Stomach (tissue), 9 donors: ENCODE measurements around the gene SMIM24. TPM values are rescaled to one million over a fixed set of nuclear protein-coding genes. Genes with fewer than 3 reads are reported as not detected.
"Not testable (repeated sequence)": the region's sequence is repeated elsewhere in the genome, so short reads cannot be mapped to it uniquely, and the experiment has no call there.

Experiments used
- DNase-seq, 2 donors: peaks; one replicate each; pipeline versions ENCODE4 v3.0.0 to v3.0.0-alpha.2; 2013 to 2019
- H3K27ac ChIP-seq, 5 donors: fragments of 200-600 bp in 4 of 5; sonication (generic) in 4 of 5; one replicate each; pipeline ENCODE4 v1.5.1; 2013 to 2019; ENCODE audit warnings: mild to moderate bottlenecking in 1 of 5, moderate library complexity in 1 of 5
- H3K27me3 ChIP-seq, 3 donors: fragments of 200-600 bp; sonication (generic); one replicate each; pipeline ENCODE4 v1.5.1; 2017 to 2019; ENCODE audit warnings: mixed run types in 1 of 3
- H3K36me3 ChIP-seq, 4 donors: fragments of 200-600 bp; sonication (generic); 1 replicate in 3 of 4; 2 replicates in 1 of 4; pipeline ENCODE4 v1.5.1; 2016 to 2019
- H3K4me1 ChIP-seq, 4 donors: fragments of 200-600 bp; sonication (generic); one replicate each; pipeline ENCODE4 v1.5.1; 2016 to 2019
- H3K4me3 ChIP-seq, 4 donors: fragments of 200-600 bp; sonication (generic) in 3 of 4; one replicate each; pipeline ENCODE4 v1.5.1; 2016 to 2019; ENCODE audit warnings: mild to moderate bottlenecking in 1 of 4
- H3K9me3 ChIP-seq, 4 donors: fragments of 200-600 bp; sonication (generic); one replicate each; pipeline ENCODE4 v1.5.1; 2016 to 2019
- EP300 ChIP-seq: sonication (generic); formaldehyde crosslinking; IDR thresholded peaks from one replicate; pipeline ENCODE4 v1.6.1; 2017; ENCODE audit warnings: antibody characterized with exemption
- POLR2A ChIP-seq, 4 donors: fragments of 450-650 bp; IDR thresholded peaks; one replicate each; pipeline ENCODE4 v1.6.1; 2016; ENCODE audit warnings: antibody characterized with exemption in 4 of 4, control low read depth in 2 of 4, mild to moderate bottlenecking in 1 of 4, moderate library complexity in 1 of 4
- POLR2AphosphoS5 ChIP-seq, 3 donors: sonication (generic); formaldehyde crosslinking; IDR thresholded peaks; one replicate each; pipeline ENCODE4 v1.6.1; 2016; ENCODE audit warnings: antibody characterized with exemption in 3 of 3
- WGBS, 5 donors: extraction: QIAGEN DNeasy Blood & Tissue Kit in 3 of 5; methylation state at CpG; one replicate each; pipeline versions ENCODE4 v1.1.5 to v1.1.7; 2013 to 2018; 5-methylcytosine and 5-hydroxymethylcytosine counted together
- intact Hi-C: fragments of 100-400 bp; cut with DNase I; formaldehyde crosslinking; loops from one replicate; pipeline ENCODE4 v1.15.1; 2023; ENCODE audit warnings: low total_unique reads
- polyA plus RNA-seq, 3 donors: library from polyadenylated mRNA; stranded (reverse); fragments of 200-250 nt; gene quantifications; one replicate each; pipeline ENCODE4 v1.2.3, GENCODE V29; 2013
- total RNA-seq, 5 donors: library from RNA; depleted of rRNA; stranded (reverse); fragments of >200 nt; gene quantifications; one replicate each; pipeline versions ENCODE4 v1.1.0 to v1.2.3, GENCODE V29; 2014 to 2016
- TF ChIP-seq, protein P1 (sequence below), 7 experiments: fragments of 450-650 bp in 4 of 7; fragments of 200-600 bp in 3 of 7; sonication (generic) in 3 of 7; IDR thresholded peaks; one replicate each; pipeline ENCODE4 v1.5.1; 2016 to 2019; ENCODE audit warnings: antibody characterized with exemption in 7 of 7, control low read depth in 2 of 7, mild to moderate bottlenecking in 1 of 7
- donor health status: healthy with polysubstance abuse.
- donor health status: Bipolar disorder and iron deficiency.
- donor health status: healthy.

SMIM24 gene
- total and polyA plus RNA-seq, 8 donors = 1.4 to 178 (median 68.7) TPM; not detected in 1

GRCh38 chr19:3433805-3434540, 46.4 kb downstream of the SMIM24 start:
- 85 to 91% (median 89%) methylated on average over 9 to 11 of the region's 11 CpGs for WGBS, 5 donors
- DNase-seq = no peak
- H3K27ac ChIP-seq = peak overlapping the region; percentile 84 to 92 (median 90)
- no peaks in the 10 kb centered on the region for H3K27me3 ChIP-seq
- H3K36me3 ChIP-seq = peaks cover 54 to 70% (median 66%) of the 10 kb centered on the region in 4 donors
- intact Hi-C loops = no loop called here
- TF ChIP-seq POLR2AphosphoS5 (IDR thresholded peaks at IDR 0.05) (no peak), EP300 (no peak), POLR2A (IDR thresholded peaks at IDR 0.05) (no peak)
- TF ChIP-seq, protein P1, sequence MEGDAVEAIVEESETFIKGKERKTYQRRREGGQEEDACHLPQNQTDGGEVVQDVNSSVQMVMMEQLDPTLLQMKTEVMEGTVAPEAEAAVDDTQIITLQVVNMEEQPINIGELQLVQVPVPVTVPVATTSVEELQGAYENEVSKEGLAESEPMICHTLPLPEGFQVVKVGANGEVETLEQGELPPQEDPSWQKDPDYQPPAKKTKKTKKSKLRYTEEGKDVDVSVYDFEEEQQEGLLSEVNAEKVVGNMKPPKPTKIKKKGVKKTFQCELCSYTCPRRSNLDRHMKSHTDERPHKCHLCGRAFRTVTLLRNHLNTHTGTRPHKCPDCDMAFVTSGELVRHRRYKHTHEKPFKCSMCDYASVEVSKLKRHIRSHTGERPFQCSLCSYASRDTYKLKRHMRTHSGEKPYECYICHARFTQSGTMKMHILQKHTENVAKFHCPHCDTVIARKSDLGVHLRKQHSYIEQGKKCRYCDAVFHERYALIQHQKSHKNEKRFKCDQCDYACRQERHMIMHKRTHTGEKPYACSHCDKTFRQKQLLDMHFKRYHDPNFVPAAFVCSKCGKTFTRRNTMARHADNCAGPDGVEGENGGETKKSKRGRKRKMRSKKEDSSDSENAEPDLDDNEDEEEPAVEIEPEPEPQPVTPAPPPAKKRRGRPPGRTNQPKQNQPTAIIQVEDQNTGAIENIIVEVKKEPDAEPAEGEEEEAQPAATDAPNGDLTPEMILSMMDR (IDR thresholded peaks at IDR 0.05) = no peak
- no peaks in the 10 kb centered on the region for H3K9me3 ChIP-seq
- H3K4me1 ChIP-seq = peaks cover 22 to 66% (median 54%) of the 10 kb centered on the region in 4 donors
- H3K4me3 ChIP-seq = peak overlapping the region in 2 of 4 donors; percentile 43 to 60

- Histone ChIP-seq H3K27ac (peak overlapping the region; percentile 35 to 92 (median 90)), H3K9me3 (no peaks in the 10 kb centered on the region), H3K36me3 (peaks cover 47 to 66% (median 61%) of the 10 kb centered on the region in 4 donors), H3K4me3 (no peak overlapping the region), H3K4me1 (peaks cover 28 to 71% (median 60%) of the 10 kb centered on the region in 4 donors), H3K27me3 (no peaks in the 10 kb centered on the region)
- DNase-seq = peak in 1 of 2 donors; percentile 53
- 88 to 98% (median 91%) methylated on average over 6 to 12 of the region's 12 CpGs for WGBS, 5 donors
- intact Hi-C loops = no loop called here
- TF ChIP-seq, protein P1 (IDR thresholded peaks at IDR 0.05) = no peak
- TF ChIP-seq POLR2A (IDR thresholded peaks at IDR 0.05) (no peak), POLR2AphosphoS5 (IDR thresholded peaks at IDR 0.05) (no peak), EP300 (no peak)
Observed at GRCh38 chr19:3433313-3433712, 47.0 kb downstream of the SMIM24 start.

DNA sequence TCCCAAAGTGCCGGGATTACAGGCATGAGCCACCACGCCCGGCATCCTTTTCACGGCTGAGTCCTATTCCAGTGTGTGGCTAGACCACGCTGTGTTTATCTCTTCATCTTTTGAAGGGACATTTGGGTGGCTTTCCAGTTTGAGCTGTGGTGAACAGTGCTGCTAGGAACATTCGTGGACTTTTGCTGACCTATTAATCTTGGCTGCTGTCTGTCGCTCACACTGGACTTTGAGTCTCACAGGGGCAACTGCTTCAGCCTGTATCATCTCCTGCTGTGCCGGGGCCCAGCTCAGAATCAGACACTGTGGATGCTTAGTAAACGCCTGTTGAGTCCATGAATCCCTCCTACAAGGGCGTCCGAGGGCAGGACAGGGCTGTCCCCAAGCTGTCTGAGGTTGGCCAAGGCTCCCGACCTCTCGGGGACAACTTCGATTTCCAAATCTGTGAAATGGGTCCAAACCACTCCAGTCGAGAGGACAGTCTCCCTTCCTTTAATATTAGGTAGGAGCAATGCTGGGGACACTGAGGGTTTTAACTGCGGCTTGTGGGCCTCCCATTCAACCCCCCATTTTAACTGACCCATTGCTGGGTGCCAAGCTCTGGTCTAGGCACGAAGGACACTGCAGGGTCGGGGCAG, 48.4 kb downstream of the SMIM24 start:
- Histone ChIP-seq H3K4me3 (no peak overlapping the region), H3K27ac (peak overlapping the region; percentile 6 to 92 (median 90)), H3K9me3 (no peaks in the 10 kb centered on the region), H3K4me1 (peaks cover 29 to 86% (median 70%) of the 10 kb centered on the region in 4 donors), H3K36me3 (peaks cover 40 to 56% (median 54%) of the 10 kb centered on the region in 4 donors), H3K27me3 (no peaks in the 10 kb centered on the region)
- DNase-seq = no peak
- intact Hi-C loops = no loop called here
- TF ChIP-seq POLR2AphosphoS5 (IDR thresholded peaks at IDR 0.05) (no peak), POLR2A (IDR thresholded peaks at IDR 0.05) (no peak), EP300 (no peak)
- TF ChIP-seq, protein P1 (IDR thresholded peaks at IDR 0.05) = no peak
- 83 to 93% (median 89%) methylated on average over 12 to 18 of the region's 18 CpGs for WGBS, 5 donors

GRCh38 chr19:3430366-3430680, 50.0 kb downstream of the SMIM24 start:
- whole genome bisulfite sequencing, 5 donors = 71 to 84% (median 79%) methylated on average over 5 of the region's 5 CpGs
- DNase-seq, H3K27me3 ChIP-seq, H3K4me3 ChIP-seq, H3K9me3 ChIP-seq, intact Hi-C loops: not testable (repeated sequence)
- Histone ChIP-seq H3K4me1 (peaks cover 25 to 83% (median 66%) of the 10 kb centered on the region in 4 donors), H3K36me3 (peaks cover 41 to 56% (median 52%) of the 10 kb centered on the region in 4 donors), H3K27ac (peak overlapping the region; percentile 19 to 92 (median 90))
